ENCODE data around the gene COL7A1. TPM values are rescaled to one million over a fixed set of nuclear protein-coding genes. Genes with fewer than 3 reads are reported as not detected.

Gene COL7A1
- total RNA-seq, 1 experiment from 2014 or later: 40.0 TPM

- BruUV-seq (replicated peaks): no TSS peak
- POLR2A ChIA-PET: no interaction called here
- intact Hi-C loops (cut with micrococcal nuclease; ENCODE audit: unreplicated experiment): no loop called here
- H3K27me3 ChIP-seq (ENCODE audit: control insufficient read depth, insufficient read depth, low read length): no peaks in the 10 kb centered on the region
- H3K36me3 ChIP-seq (ENCODE audit: control insufficient read depth, insufficient read depth, low read length): no peaks in the 10 kb centered on the region
- H3K4me1 ChIP-seq (ENCODE audit: control insufficient read depth, insufficient read depth, low read length): no peaks in the 10 kb centered on the region
- no peak for ATAC-seq
- TF ChIP-seq POLR2AphosphoS5 (IDR thresholded peaks at IDR 0.05; ENCODE audit: low read depth, low read length) (no peak), TCF7L2 (IDR thresholded peaks at IDR 0.05; ENCODE audit: low read depth, low read length) (no peak), SIN3A (IDR thresholded peaks at IDR 0.05; ENCODE audit: borderline replicate concordance, insufficient read depth, low read depth, low read length) (no peak)
- TF ChIP-seq, protein P1, sequence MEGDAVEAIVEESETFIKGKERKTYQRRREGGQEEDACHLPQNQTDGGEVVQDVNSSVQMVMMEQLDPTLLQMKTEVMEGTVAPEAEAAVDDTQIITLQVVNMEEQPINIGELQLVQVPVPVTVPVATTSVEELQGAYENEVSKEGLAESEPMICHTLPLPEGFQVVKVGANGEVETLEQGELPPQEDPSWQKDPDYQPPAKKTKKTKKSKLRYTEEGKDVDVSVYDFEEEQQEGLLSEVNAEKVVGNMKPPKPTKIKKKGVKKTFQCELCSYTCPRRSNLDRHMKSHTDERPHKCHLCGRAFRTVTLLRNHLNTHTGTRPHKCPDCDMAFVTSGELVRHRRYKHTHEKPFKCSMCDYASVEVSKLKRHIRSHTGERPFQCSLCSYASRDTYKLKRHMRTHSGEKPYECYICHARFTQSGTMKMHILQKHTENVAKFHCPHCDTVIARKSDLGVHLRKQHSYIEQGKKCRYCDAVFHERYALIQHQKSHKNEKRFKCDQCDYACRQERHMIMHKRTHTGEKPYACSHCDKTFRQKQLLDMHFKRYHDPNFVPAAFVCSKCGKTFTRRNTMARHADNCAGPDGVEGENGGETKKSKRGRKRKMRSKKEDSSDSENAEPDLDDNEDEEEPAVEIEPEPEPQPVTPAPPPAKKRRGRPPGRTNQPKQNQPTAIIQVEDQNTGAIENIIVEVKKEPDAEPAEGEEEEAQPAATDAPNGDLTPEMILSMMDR (IDR thresholded peaks at IDR 0.05): no peak
- TF ChIP-seq, protein P2, sequence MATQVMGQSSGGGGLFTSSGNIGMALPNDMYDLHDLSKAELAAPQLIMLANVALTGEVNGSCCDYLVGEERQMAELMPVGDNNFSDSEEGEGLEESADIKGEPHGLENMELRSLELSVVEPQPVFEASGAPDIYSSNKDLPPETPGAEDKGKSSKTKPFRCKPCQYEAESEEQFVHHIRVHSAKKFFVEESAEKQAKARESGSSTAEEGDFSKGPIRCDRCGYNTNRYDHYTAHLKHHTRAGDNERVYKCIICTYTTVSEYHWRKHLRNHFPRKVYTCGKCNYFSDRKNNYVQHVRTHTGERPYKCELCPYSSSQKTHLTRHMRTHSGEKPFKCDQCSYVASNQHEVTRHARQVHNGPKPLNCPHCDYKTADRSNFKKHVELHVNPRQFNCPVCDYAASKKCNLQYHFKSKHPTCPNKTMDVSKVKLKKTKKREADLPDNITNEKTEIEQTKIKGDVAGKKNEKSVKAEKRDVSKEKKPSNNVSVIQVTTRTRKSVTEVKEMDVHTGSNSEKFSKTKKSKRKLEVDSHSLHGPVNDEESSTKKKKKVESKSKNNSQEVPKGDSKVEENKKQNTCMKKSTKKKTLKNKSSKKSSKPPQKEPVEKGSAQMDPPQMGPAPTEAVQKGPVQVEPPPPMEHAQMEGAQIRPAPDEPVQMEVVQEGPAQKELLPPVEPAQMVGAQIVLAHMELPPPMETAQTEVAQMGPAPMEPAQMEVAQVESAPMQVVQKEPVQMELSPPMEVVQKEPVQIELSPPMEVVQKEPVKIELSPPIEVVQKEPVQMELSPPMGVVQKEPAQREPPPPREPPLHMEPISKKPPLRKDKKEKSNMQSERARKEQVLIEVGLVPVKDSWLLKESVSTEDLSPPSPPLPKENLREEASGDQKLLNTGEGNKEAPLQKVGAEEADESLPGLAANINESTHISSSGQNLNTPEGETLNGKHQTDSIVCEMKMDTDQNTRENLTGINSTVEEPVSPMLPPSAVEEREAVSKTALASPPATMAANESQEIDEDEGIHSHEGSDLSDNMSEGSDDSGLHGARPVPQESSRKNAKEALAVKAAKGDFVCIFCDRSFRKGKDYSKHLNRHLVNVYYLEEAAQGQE (IDR thresholded peaks at IDR 0.05; ENCODE audit: insufficient read depth in 1 of 2, low read depth in 2 of 2, low read length in 1 of 2): no peak
- H3K9me3 ChIP-seq (ENCODE audit: control insufficient read depth, insufficient read depth, low read depth, low read length): no peaks in the 10 kb centered on the region
- CTCF ChIA-PET: no interaction called here
- H3K4me3 ChIP-seq (ENCODE audit: low read depth in 2 of 2, low read length in 2 of 2): no peak overlapping the region
- no peak for DNase-seq (ENCODE audit: low read depth, low spot score)
- in situ Hi-C loops (cut with HindIII; ENCODE audit: low pct_unique_long_range_greater_than_20kb, low sequenced_read_pairs): no loop called here
- H3K27ac ChIP-seq (ENCODE audit: low read length): no peak overlapping the region
These were observed 67.1 kb downstream of the COL7A1 start for GRCh38 chr3:48528048-48528447.

DNA sequence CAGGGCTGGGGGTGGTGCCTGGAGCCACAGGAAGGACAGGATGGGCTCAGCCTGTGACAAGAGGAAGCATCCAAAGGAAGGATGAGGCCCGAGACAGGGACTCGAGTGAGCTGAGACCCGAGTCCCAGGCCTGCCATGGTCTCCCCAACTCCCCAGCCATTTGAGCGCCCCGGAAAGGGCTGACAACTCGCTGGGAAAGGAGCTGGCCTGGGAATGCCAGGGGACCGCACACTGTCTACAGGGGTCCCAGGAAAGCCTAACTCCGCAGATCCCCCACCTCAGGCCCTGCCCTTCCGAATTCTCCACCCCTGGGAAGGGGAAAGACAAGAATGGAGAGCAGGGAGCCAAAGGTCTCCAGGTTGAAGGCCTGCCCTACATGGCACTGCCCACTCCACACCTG is 70.2 kb downstream of the COL7A1 start:
- no peak overlapping the region for H3K27ac ChIP-seq (ENCODE audit: low read length)
- H3K4me1 ChIP-seq (ENCODE audit: control insufficient read depth, insufficient read depth, low read length): no peaks in the 10 kb centered on the region
- no TSS peak for BruUV-seq (replicated peaks)
- in situ Hi-C loops (cut with HindIII; ENCODE audit: low pct_unique_long_range_greater_than_20kb, low sequenced_read_pairs): no loop called here
- no peak for DNase-seq (ENCODE audit: low read depth, low spot score)
- ChIA-PET CTCF (no interaction called here), POLR2A (no interaction called here)
- ATAC-seq: no peak
- no peaks in the 10 kb centered on the region for H3K27me3 ChIP-seq (ENCODE audit: control insufficient read depth, insufficient read depth, low read length)
- intact Hi-C loops (cut with micrococcal nuclease; ENCODE audit: unreplicated experiment): no loop called here
- H3K4me3 ChIP-seq (ENCODE audit: low read depth in 2 of 2, low read length in 2 of 2): no peak overlapping the region
- TF ChIP-seq, protein P1 (IDR thresholded peaks at IDR 0.05): no peak
- no peak for TF ChIP-seq POLR2AphosphoS5 (IDR thresholded peaks at IDR 0.05; ENCODE audit: low read depth, low read length)
- H3K9me3 ChIP-seq (ENCODE audit: control insufficient read depth, insufficient read depth, low read depth, low read length): no peaks in the 10 kb centered on the region
- no peaks in the 10 kb centered on the region for H3K36me3 ChIP-seq (ENCODE audit: control insufficient read depth, insufficient read depth, low read length)

DNA sequence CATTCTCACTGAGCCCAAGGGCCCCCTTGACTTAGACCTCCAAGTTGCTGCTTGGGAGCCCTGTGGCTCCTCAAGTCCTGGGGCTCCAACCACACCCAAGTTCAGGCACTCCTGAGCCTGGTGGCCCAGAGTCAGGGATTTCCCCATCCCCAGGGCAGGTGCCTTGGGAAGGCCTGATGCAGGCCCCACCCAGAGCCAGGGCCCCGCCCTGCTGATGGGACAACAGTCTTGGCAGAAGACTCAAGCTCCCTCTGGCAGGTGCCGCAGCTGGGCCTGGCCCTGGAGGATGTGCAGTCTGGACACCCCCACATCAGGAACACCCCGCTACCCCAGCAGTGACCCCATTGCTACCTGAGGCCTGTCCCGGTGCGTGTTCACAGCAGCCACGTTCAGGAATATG is 73.5 kb downstream of the COL7A1 start:
- TF ChIP-seq, protein P1 (IDR thresholded peaks at IDR 0.05): no peak
- TF ChIP-seq SIN3A (IDR thresholded peaks at IDR 0.05; ENCODE audit: borderline replicate concordance, insufficient read depth, low read depth, low read length): no peak
- no peak for TF ChIP-seq TCF7L2 (IDR thresholded peaks at IDR 0.05; ENCODE audit: low read depth, low read length)
- TF ChIP-seq, protein P2 (IDR thresholded peaks at IDR 0.05; ENCODE audit: insufficient read depth in 1 of 2, low read depth in 2 of 2, low read length in 1 of 2): no peak
- TF ChIP-seq POLR2AphosphoS5 (IDR thresholded peaks at IDR 0.05; ENCODE audit: low read depth, low read length): no peak
- in situ Hi-C loops (cut with HindIII; ENCODE audit: low pct_unique_long_range_greater_than_20kb, low sequenced_read_pairs) (no loop called here), intact Hi-C loops (cut with micrococcal nuclease; ENCODE audit: unreplicated experiment) (no loop called here)
- H3K9me3 ChIP-seq (ENCODE audit: control insufficient read depth, insufficient read depth, low read depth, low read length): no peaks in the 10 kb centered on the region
- no peaks in the 10 kb centered on the region for H3K36me3 ChIP-seq (ENCODE audit: control insufficient read depth, insufficient read depth, low read length)
- BruUV-seq (replicated peaks): no TSS peak
- H3K4me1 ChIP-seq (ENCODE audit: control insufficient read depth, insufficient read depth, low read length): no peaks in the 10 kb centered on the region
- ChIA-PET POLR2A (interaction anchor here (0.6 kb wide), 1 partner anchor 102 kb away, joined by 9 read pairs; no protein-coding TSS in a partner anchor), CTCF (no interaction called here)
- H3K27ac ChIP-seq (ENCODE audit: low read length): no peak overlapping the region
- no peak for ATAC-seq
- no peak overlapping the region for H3K4me3 ChIP-seq (ENCODE audit: low read depth in 2 of 2, low read length in 2 of 2)
- no peaks in the 10 kb centered on the region for H3K27me3 ChIP-seq (ENCODE audit: control insufficient read depth, insufficient read depth, low read length)
- DNase-seq (ENCODE audit: low read depth, low spot score): no peak
